Testis (tissue), 3 donors: ENCODE data around the gene TARM1. TPM values are rescaled to one million over a fixed set of nuclear protein-coding genes. Genes with fewer than 3 reads are reported as not detected.
"Not testable (repeated sequence)": the region's sequence is repeated elsewhere in the genome, so short reads cannot be mapped to it uniquely, and the experiment has no call there.

Source experiments
- DNase-seq: peaks from one replicate; pipeline ENCODE4 v3.0.0-alpha.2; 2019
- H3K27ac ChIP-seq, 2 donors: fragments of 200-600 bp; sonication (generic); one replicate each; pipeline ENCODE4 v1.5.1; 2019
- H3K27me3 ChIP-seq: fragments of 200-600 bp; sonication (generic); one replicate; pipeline ENCODE4 v1.5.1; 2019
- H3K36me3 ChIP-seq: fragments of 200-600 bp; sonication (generic); one replicate; pipeline ENCODE4 v1.5.1; 2017; ENCODE audit warnings: low read depth; ENCODE audit errors: missing control alignments
- H3K4me1 ChIP-seq: fragments of 200-600 bp; sonication (generic); one replicate; pipeline ENCODE4 v1.5.1; 2019
- H3K4me3 ChIP-seq, 2 donors: fragments of 200-600 bp; sonication (generic); one replicate each; pipeline ENCODE4 v1.5.1; 2017 to 2019
- H3K9me3 ChIP-seq: fragments of 200-600 bp; sonication (generic); one replicate; pipeline ENCODE4 v1.5.1; 2017
- CTCF ChIP-seq, 3 experiments: fragments of 450-650 bp in 2 of 3; fragments of 200-600 bp in 1 of 3; sonication (generic) in 1 of 3; IDR thresholded peaks; one replicate each; pipeline ENCODE4 v1.5.1; 2016 to 2019; ENCODE audit warnings: antibody characterized with exemption in 3 of 3, mild to moderate bottlenecking in 2 of 3, moderate library complexity in 1 of 3
- POLR2A ChIP-seq: fragments of 450-650 bp; IDR thresholded peaks from one replicate; pipeline ENCODE4 v1.6.1; 2017; ENCODE audit warnings: antibody characterized with exemption, mild to moderate bottlenecking, moderate library complexity
- WGBS, 2 donors: methylation state at CpG; one replicate each; pipeline ENCODE4 v1.1.5; 2018; 5-methylcytosine and 5-hydroxymethylcytosine counted together
- intact Hi-C: fragments of 100-400 bp; cut with DNase I; formaldehyde crosslinking; loops from one replicate; pipeline ENCODE4 v1.15.1; 2023; ENCODE audit warnings: low total_unique reads
- polyA plus RNA-seq: library from polyadenylated mRNA; stranded (reverse); fragments of 350-450 nt; fragmentation: Illumina TruSeq; extraction: RNeasy Lipid Tissue Mini Kit (QIAGEN cat#74804); gene quantifications from one replicate; pipeline ENCODE4 v1.2.3, GENCODE V29; 2014; ENCODE audit warnings: low read depth, low replicate concordance; ENCODE audit not compliant: insufficient read depth
- total RNA-seq, 2 donors: library from RNA; depleted of rRNA; stranded (reverse); fragments of >200 nt; gene quantifications; one replicate each; pipeline ENCODE4 v1.2.3, GENCODE V29; 2016

The TARM1 gene
- total and polyA plus RNA-seq, 3 donors from 2014 or later = 0.37 TPM; not detected in 2

- TF ChIP-seq POLR2A = no peak
- TF ChIP-seq CTCF (IDR thresholded peaks at IDR 0.05) = peak in 1 of 3 experiments; percentile 2
- intact Hi-C loops = no loop called here
- peak within 1 kb of the TSS; percentile 76 to 90 for H3K4me3 ChIP-seq
- DNase-seq = peak; percentile 98
- WGBS, 2 donors = 2 to 3% methylated on average over 31 to 53 of the region's 54 CpGs
- H3K36me3 ChIP-seq = no peaks in the 10 kb centered on the region
- no peaks in the 10 kb centered on the region for H3K9me3 ChIP-seq
- H3K27ac ChIP-seq = peak within 1 kb of the TSS in 1 of 2 donors; percentile 25
- no peaks in the 10 kb centered on the region for H3K27me3 ChIP-seq
- H3K4me1 ChIP-seq = peaks cover 7% of the 10 kb centered on the region
These were observed 21.4 kb upstream of the TARM1 start, which contains the start of gene NDUFA3 for GRCh38 chr19:54102421-54103169. Gene NDUFA3, plus strand, starts transcription at chr19:54102855. Its CDS starts 24 bp downstream, at chr19:54102879.

GRCh38 chr19:54100561-54100960, 19.4 kb upstream of the TARM1 start, which contains the start of gene OSCAR:
Gene OSCAR, minus strand, starts transcription at chr19:54100803. Its CDS starts 11 bp downstream, at chr19:54100792.
- DNase-seq = no peak
- H3K27ac ChIP-seq = no peak within 1 kb of the TSS
- WGBS, 2 donors = 71 to 74% methylated on average over 5 of the region's 5 CpGs
- H3K9me3 ChIP-seq = no peaks in the 10 kb centered on the region
- peaks cover 13% of the 10 kb centered on the region for H3K4me1 ChIP-seq
- intact Hi-C loops = no loop called here
- no peaks in the 10 kb centered on the region for H3K36me3 ChIP-seq
- no peak within 1 kb of the TSS for H3K4me3 ChIP-seq
- H3K27me3 ChIP-seq = no peaks in the 10 kb centered on the region
- TF ChIP-seq CTCF (IDR thresholded peaks at IDR 0.05) = no peak

- WGBS, 2 donors = 66 to 83% methylated on average over 9 of the region's 9 CpGs
- H3K9me3 ChIP-seq, H3K4me3 ChIP-seq, H3K36me3 ChIP-seq, H3K27ac ChIP-seq, intact Hi-C loops, H3K27me3 ChIP-seq, DNase-seq: not testable (repeated sequence)
- peaks cover 14% of the 10 kb centered on the region for H3K4me1 ChIP-seq
These were observed 18.7 kb upstream of the TARM1 start for GRCh38 chr19:54099903-54100255.

- H3K27me3 ChIP-seq = no peaks in the 10 kb centered on the region
- TF ChIP-seq CTCF (IDR thresholded peaks at IDR 0.05) (no peak), POLR2A (no peak)
- H3K36me3 ChIP-seq = no peaks in the 10 kb centered on the region
- H3K9me3 ChIP-seq = no peaks in the 10 kb centered on the region
- H3K4me1 ChIP-seq = peaks cover 14% of the 10 kb centered on the region
- no peak overlapping the region for H3K4me3 ChIP-seq
- H3K27ac ChIP-seq = no peak overlapping the region
- 85 to 91% methylated on average over 10 to 12 of the region's 12 CpGs for WGBS, 2 donors
- intact Hi-C loops = no loop called here
- DNase-seq = no peak
These were observed 18.2 kb upstream of the TARM1 start for GRCh38 chr19:54099190-54099902.

GRCh38 chr19:54096617-54097106, 15.5 kb upstream of the TARM1 start:
- peak; percentile 34 for DNase-seq
- intact Hi-C loops = no loop called here
- Histone ChIP-seq H3K9me3 (no peaks in the 10 kb centered on the region), H3K4me3 (peak overlapping the region in 1 of 2 donors; percentile 18), H3K27me3 (no peaks in the 10 kb centered on the region), H3K36me3 (no peaks in the 10 kb centered on the region), H3K27ac (peak overlapping the region; percentile 41 to 68), H3K4me1 (peaks cover 7% of the 10 kb centered on the region)
- peak in 1 of 3 experiments; percentile 14 for TF ChIP-seq CTCF (IDR thresholded peaks at IDR 0.05)
- TF ChIP-seq POLR2A = no peak
- 9 to 21% methylated on average over 14 of the region's 14 CpGs for WGBS, 2 donors
